ENCODE data around the gene MAPKAP1.

MAPKAP1 gene

DNA sequence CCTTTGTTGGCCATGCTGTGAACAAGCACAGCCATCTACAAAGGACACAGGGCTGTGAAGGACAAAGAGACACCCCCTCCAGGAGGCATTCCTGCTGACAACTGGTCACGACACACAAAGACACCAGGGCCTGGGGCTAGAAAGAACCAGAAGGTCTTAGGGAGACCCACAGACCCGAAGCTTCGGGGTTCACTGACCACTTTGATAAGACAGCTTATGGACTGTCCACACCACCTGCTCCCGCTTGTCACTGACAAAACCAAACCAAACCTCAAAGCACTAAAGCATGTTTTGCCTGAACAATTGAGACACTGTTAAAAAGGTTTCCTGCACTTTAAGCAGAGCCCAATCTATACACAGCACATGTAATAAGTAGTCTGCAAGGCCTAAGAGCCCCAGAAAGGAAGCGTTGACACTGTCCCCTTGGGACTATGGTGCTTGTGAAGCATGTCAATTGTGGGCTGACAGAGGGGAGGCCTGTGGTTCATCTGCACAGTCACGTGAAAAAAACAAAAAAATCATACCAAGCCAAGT, 260.4 kb downstream of the MAPKAP1 start:
- TF ChIP-seq ESRRG (CRISPR knock-in tag; IDR thresholded peaks at IDR 0.05) (no peak), GLIS3 (CRISPR knock-in tag; IDR thresholded peaks at IDR 0.05) (no peak), ARNTL (CRISPR knock-in tag; IDR thresholded peaks at IDR 0.05; ENCODE audit: borderline replicate concordance, low read depth) (no peak), ZC3H10 (CRISPR knock-in tag; IDR thresholded peaks at IDR 0.05) (no peak), BACH2 (CRISPR knock-in tag; IDR thresholded peaks at IDR 0.05; ENCODE audit: borderline replicate concordance) (no peak), ZNF70 (CRISPR knock-in tag; IDR thresholded peaks at IDR 0.05) (no peak), TOX (CRISPR knock-in tag; IDR thresholded peaks at IDR 0.05; ENCODE audit: borderline replicate concordance) (no peak), ISL1 (CRISPR knock-in tag; IDR thresholded peaks at IDR 0.05) (no peak), OSR1 (CRISPR knock-in tag; IDR thresholded peaks at IDR 0.05) (no peak), RARB (CRISPR knock-in tag; IDR thresholded peaks at IDR 0.05) (no peak), CSDC2 (CRISPR knock-in tag; IDR thresholded peaks at IDR 0.05) (no peak), ZFP3 (CRISPR knock-in tag; IDR thresholded peaks at IDR 0.05) (no peak)
- TF ChIP-seq, protein P1, sequence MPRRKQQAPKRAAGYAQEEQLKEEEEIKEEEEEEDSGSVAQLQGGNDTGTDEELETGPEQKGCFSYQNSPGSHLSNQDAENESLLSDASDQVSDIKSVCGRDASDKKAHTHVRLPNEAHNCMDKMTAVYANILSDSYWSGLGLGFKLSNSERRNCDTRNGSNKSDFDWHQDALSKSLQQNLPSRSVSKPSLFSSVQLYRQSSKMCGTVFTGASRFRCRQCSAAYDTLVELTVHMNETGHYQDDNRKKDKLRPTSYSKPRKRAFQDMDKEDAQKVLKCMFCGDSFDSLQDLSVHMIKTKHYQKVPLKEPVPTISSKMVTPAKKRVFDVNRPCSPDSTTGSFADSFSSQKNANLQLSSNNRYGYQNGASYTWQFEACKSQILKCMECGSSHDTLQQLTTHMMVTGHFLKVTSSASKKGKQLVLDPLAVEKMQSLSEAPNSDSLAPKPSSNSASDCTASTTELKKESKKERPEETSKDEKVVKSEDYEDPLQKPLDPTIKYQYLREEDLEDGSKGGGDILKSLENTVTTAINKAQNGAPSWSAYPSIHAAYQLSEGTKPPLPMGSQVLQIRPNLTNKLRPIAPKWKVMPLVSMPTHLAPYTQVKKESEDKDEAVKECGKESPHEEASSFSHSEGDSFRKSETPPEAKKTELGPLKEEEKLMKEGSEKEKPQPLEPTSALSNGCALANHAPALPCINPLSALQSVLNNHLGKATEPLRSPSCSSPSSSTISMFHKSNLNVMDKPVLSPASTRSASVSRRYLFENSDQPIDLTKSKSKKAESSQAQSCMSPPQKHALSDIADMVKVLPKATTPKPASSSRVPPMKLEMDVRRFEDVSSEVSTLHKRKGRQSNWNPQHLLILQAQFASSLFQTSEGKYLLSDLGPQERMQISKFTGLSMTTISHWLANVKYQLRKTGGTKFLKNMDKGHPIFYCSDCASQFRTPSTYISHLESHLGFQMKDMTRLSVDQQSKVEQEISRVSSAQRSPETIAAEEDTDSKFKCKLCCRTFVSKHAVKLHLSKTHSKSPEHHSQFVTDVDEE (CRISPR knock-in tag; IDR thresholded peaks at IDR 0.05): no peak
- TF ChIP-seq, protein P2, sequence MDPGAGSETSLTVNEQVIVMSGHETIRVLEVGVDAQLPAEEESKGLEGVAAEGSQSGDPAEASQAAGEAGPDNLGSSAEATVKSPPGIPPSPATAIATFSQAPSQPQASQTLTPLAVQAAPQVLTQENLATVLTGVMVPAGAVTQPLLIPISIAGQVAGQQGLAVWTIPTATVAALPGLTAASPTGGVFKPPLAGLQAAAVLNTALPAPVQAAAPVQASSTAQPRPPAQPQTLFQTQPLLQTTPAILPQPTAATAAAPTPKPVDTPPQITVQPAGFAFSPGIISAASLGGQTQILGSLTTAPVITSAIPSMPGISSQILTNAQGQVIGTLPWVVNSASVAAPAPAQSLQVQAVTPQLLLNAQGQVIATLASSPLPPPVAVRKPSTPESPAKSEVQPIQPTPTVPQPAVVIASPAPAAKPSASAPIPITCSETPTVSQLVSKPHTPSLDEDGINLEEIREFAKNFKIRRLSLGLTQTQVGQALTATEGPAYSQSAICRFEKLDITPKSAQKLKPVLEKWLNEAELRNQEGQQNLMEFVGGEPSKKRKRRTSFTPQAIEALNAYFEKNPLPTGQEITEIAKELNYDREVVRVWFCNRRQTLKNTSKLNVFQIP (CRISPR knock-in tag; IDR thresholded peaks at IDR 0.05; ENCODE audit: borderline replicate concordance, low read depth): no peak
- TF ChIP-seq, protein P3, sequence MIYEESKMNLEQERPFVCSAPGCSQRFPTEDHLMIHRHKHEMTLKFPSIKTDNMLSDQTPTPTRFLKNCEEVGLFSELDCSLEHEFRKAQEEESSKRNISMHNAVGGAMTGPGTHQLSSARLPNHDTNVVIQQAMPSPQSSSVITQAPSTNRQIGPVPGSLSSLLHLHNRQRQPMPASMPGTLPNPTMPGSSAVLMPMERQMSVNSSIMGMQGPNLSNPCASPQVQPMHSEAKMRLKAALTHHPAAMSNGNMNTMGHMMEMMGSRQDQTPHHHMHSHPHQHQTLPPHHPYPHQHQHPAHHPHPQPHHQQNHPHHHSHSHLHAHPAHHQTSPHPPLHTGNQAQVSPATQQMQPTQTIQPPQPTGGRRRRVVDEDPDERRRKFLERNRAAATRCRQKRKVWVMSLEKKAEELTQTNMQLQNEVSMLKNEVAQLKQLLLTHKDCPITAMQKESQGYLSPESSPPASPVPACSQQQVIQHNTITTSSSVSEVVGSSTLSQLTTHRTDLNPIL (CRISPR knock-in tag; IDR thresholded peaks at IDR 0.05; ENCODE audit: low read depth): no peak
- no peak for ATAC-seq

DNA sequence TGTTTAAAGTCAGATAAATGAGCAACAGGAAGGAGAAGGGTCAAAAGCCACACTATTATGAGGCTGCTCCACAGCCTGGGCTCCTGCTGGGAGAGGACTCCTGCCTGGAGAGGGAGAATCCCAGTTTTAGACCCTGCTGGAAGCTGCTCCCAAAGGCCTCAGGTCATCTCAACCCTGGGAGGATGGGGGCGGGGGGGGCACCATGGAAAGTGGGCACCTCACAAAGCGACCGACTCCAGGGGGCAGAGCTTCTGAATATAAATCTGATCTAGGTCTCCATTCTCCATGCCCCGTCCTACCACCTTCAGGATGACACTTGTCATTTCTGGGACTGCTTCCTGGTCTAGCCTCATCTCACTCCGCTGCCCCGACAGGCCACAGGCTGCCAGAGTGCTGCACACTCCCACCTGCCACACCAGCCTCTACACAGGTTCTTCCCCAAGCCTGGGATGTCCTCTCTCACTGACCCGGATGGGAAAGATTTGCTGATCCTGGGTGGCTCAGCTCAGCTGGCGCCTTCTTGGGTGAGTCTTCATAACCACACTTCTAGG, 262.0 kb downstream of the MAPKAP1 start:
- TF ChIP-seq ZFP30 (CRISPR knock-in tag; IDR thresholded peaks at IDR 0.05): no peak
- no peak for TF ChIP-seq ZNF565 (CRISPR knock-in tag; conservative IDR thresholded peaks at IDR 0.05; ENCODE audit: low read depth)
- TF ChIP-seq, protein P2 (CRISPR knock-in tag; IDR thresholded peaks at IDR 0.05; ENCODE audit: borderline replicate concordance, low read depth): no peak
- TF ChIP-seq SNAI2 (CRISPR knock-in tag; IDR thresholded peaks at IDR 0.05): no peak
- no peak for TF ChIP-seq ZFP3 (CRISPR knock-in tag; IDR thresholded peaks at IDR 0.05)
- no peak for ATAC-seq

DNA sequence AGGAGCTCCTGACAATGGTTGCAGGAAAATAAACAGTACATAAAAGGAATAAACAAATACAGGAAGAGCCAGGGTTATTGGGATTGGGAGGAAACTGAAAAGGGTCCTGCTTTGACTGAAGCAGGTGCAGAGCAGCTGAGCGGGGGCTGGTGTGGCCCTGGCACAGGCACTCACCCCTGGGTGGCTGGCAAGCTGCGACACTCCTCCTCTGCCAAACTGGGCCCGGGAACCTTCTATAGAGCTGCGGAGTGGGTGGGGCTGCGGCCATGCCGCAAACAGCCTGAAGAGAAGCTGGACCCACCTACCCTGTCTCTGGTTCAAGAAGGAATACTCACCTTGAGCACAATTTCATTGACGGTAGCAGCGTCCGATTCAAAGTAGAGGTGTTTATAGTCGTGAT, 262.8 kb downstream of the MAPKAP1 start:
- TF ChIP-seq, protein P3 (CRISPR knock-in tag; IDR thresholded peaks at IDR 0.05; ENCODE audit: low read depth): no peak
- ATAC-seq: no peak

DNA sequence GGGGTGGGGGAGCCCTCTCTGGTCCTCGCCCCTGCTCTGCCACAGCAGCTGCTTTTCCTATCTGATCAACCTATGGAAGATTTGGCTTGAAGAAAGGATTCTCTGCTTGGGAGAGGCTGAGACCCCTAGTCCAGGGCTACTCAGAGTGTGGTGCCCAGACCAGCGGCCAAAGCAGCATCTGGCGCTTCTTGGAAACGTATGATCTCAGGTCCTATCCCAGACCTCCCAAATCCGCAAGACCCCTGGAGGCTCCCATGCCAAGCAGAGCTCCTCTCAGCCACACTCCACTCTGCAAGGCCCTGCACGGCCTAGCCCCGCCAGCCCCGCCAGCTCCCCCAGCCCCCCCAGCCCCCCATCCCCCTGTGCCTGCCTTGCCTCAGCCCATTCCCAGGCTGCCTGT, 263.6 kb downstream of the MAPKAP1 start:
- ATAC-seq: no peak
- TF ChIP-seq ZNF565 (CRISPR knock-in tag; conservative IDR thresholded peaks at IDR 0.05; ENCODE audit: low read depth) (no peak), BACH2 (CRISPR knock-in tag; IDR thresholded peaks at IDR 0.05; ENCODE audit: borderline replicate concordance) (no peak), ARNTL (CRISPR knock-in tag; IDR thresholded peaks at IDR 0.05; ENCODE audit: borderline replicate concordance, low read depth) (no peak), ZC3H10 (CRISPR knock-in tag; IDR thresholded peaks at IDR 0.05) (no peak), OSR1 (CRISPR knock-in tag; IDR thresholded peaks at IDR 0.05) (no peak), CSDC2 (CRISPR knock-in tag; IDR thresholded peaks at IDR 0.05) (no peak), ZNF8 (CRISPR knock-in tag; IDR thresholded peaks at IDR 0.05) (no peak), TCF4 (CRISPR knock-in tag; IDR thresholded peaks at IDR 0.05; ENCODE audit: borderline replicate concordance) (no peak), ISL1 (CRISPR knock-in tag; IDR thresholded peaks at IDR 0.05) (no peak), SNAI2 (CRISPR knock-in tag; IDR thresholded peaks at IDR 0.05) (no peak), RARB (CRISPR knock-in tag; IDR thresholded peaks at IDR 0.05) (no peak), ZFP3 (CRISPR knock-in tag; IDR thresholded peaks at IDR 0.05) (no peak), ZNF70 (CRISPR knock-in tag; IDR thresholded peaks at IDR 0.05) (no peak), PPARA (CRISPR knock-in tag; IDR thresholded peaks at IDR 0.05; ENCODE audit: borderline replicate concordance) (no peak)
- TF ChIP-seq, protein P4, sequence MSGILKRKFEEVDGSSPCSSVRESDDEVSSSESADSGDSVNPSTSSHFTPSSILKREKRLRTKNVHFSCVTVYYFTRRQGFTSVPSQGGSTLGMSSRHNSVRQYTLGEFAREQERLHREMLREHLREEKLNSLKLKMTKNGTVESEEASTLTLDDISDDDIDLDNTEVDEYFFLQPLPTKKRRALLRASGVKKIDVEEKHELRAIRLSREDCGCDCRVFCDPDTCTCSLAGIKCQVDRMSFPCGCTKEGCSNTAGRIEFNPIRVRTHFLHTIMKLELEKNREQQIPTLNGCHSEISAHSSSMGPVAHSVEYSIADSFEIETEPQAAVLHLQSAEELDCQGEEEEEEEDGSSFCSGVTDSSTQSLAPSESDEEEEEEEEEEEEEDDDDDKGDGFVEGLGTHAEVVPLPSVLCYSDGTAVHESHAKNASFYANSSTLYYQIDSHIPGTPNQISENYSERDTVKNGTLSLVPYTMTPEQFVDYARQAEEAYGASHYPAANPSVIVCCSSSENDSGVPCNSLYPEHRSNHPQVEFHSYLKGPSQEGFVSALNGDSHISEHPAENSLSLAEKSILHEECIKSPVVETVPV (CRISPR knock-in tag; IDR thresholded peaks at IDR 0.05): no peak
